Stimulated activated CD4-positive, alpha-beta T cell treated with anti-CD3 and anti-CD28 coated beads, Interleukin-4, amount 100 ng/mL, for 4 hours (primary cell): ENCODE data around the gene PPM1G.

Source experiments
- DNase-seq, 2 experiments: peaks; one replicate each; pipeline ENCODE4 v3.0.0-alpha.2; 2020

The PPM1G gene

GRCh38 chr2:27412419-27413152 lies 3.2 kb upstream of the PPM1G start:
- no peak for DNase-seq

- DNase-seq = peak; percentile 12 to 20
Measured at GRCh38 chr2:27408601-27409320, 630 bp downstream of the PPM1G start.

- no peak for DNase-seq
Measured at GRCh38 chr2:27407798-27408491, 1.4 kb downstream of the PPM1G start.

- DNase-seq = no peak
Measured at GRCh38 chr2:27400348-27401135, 8.8 kb downstream of the PPM1G start.

GRCh38 chr2:27398962-27399361 lies 10.4 kb downstream of the PPM1G start:
- DNase-seq = no peak

- DNase-seq = no peak
Measured at GRCh38 chr2:27393225-27393624, 16.2 kb downstream of the PPM1G start.

GRCh38 chr2:27390822-27391679 lies 18.3 kb downstream of the PPM1G start:
- no peak for DNase-seq

GRCh38 chr2:27381577-27382181 lies 27.7 kb downstream of the PPM1G start:
- DNase-seq = no peak

GRCh38 chr2:27380626-27381545 lies 28.5 kb downstream of the PPM1G start, which contains the start of gene ZNF513:
Gene ZNF513, minus strand, starts transcription at chr2:27380734. Its CDS starts 208 bp downstream, at chr2:27380526.
- peak; percentile 86 to 88 for DNase-seq

- DNase-seq = peak in 1 of 2 experiments; percentile 37
Measured at GRCh38 chr2:27379836-27380625, 29.4 kb downstream of the PPM1G start.

GRCh38 chr2:27379383-27379835 lies 30.0 kb downstream of the PPM1G start:
- no peak for DNase-seq

- no peak for DNase-seq
Measured at GRCh38 chr2:27378809-27379290, 30.5 kb downstream of the PPM1G start.

GRCh38 chr2:27378096-27378808 lies 31.1 kb downstream of the PPM1G start:
- no peak for DNase-seq

- no peak for DNase-seq
Measured at GRCh38 chr2:27377618-27378095, 31.7 kb downstream of the PPM1G start.

GRCh38 chr2:27376866-27377617 lies 32.3 kb downstream of the PPM1G start:
- DNase-seq = no peak

GRCh38 chr2:27376151-27376865 lies 33.1 kb downstream of the PPM1G start:
- no peak for DNase-seq
